Esophagus muscularis mucosa (tissue), 4 donors: Measurements from ENCODE around the gene SPTBN1. TPM values are rescaled to one million over a fixed set of nuclear protein-coding genes. Genes with fewer than 3 reads are reported as not detected.

Source experiments
- DNase-seq: peaks from one replicate; pipeline ENCODE4 v3.0.0-alpha.2; 2017; ENCODE audit errors: extremely low spot score
- H3K27ac ChIP-seq, 4 donors: fragments of 200-600 bp; sonication (generic); replicated peaks in 1 of 4; 1 replicate in 3 of 4; 2 replicates in 1 of 4; pipeline ENCODE4 v1.5.1; 2016 to 2019; ENCODE audit warnings: mild to moderate bottlenecking in 1 of 4
- H3K27me3 ChIP-seq, 4 donors: fragments of 200-600 bp; sonication (generic); one replicate each; pipeline versions ENCODE4 v1.5.1 to v1.6.0; 2016 to 2019
- H3K36me3 ChIP-seq, 4 donors: fragments of 200-600 bp; sonication (generic); one replicate each; pipeline ENCODE4 v1.5.1; 2016 to 2019
- H3K4me1 ChIP-seq, 4 donors: fragments of 200-600 bp; sonication (generic); one replicate each; pipeline ENCODE4 v1.5.1; 2016 to 2019
- H3K4me3 ChIP-seq, 4 donors: fragments of 200-600 bp; sonication (generic); 1 replicate in 2 of 4; 2 replicates in 2 of 4; pipeline ENCODE4 v1.5.1; 2016 to 2019; ENCODE audit warnings: mild to moderate bottlenecking in 4 of 4, moderate library complexity in 1 of 4
- H3K9me3 ChIP-seq, 4 donors: fragments of 200-600 bp; sonication (generic); 1 replicate in 3 of 4; 2 replicates in 1 of 4; pipeline ENCODE4 v1.5.1; 2016 to 2019
- CTCF ChIP-seq, 3 experiments: fragments of 200-600 bp in 2 of 3; fragments of 450-650 bp in 1 of 3; sonication (generic) in 2 of 3; IDR thresholded peaks; one replicate each; pipeline ENCODE4 v1.5.1; 2017 to 2019; ENCODE audit warnings: antibody characterized with exemption in 3 of 3, mild to moderate bottlenecking in 2 of 3, moderate library complexity in 1 of 3
- EP300 ChIP-seq: sonication (generic); formaldehyde crosslinking; IDR thresholded peaks from one replicate; pipeline ENCODE4 v1.6.1; 2017; ENCODE audit warnings: antibody characterized with exemption
- POLR2A ChIP-seq: fragments of 450-650 bp; IDR thresholded peaks from one replicate; pipeline ENCODE4 v1.6.1; 2017; ENCODE audit warnings: antibody characterized with exemption, moderate library complexity, mild to moderate bottlenecking, low read depth
- POLR2AphosphoS5 ChIP-seq, 2 donors: sonication (generic); formaldehyde crosslinking; IDR thresholded peaks; one replicate each; pipeline ENCODE4 v1.6.1; 2017; ENCODE audit warnings: antibody characterized with exemption in 2 of 2
- WGBS: methylation state at CpG from one replicate; pipeline ENCODE4 v1.1.5; 2018; 5-methylcytosine and 5-hydroxymethylcytosine counted together
- intact Hi-C: fragments of 100-400 bp; cut with DNase I; formaldehyde crosslinking; loops from one replicate; pipeline ENCODE4 v1.15.1; 2023
- total RNA-seq, 4 donors: library from RNA; depleted of rRNA; stranded (reverse); fragments of >200 nt; gene quantifications; one replicate each; pipeline versions ENCODE4 v1.1.0 to v1.2.1, GENCODE V29; 2016

Gene SPTBN1
- total RNA-seq, 4 donors from 2014 or later = 465 to 600 (median 547) TPM

- DNase-seq = no peak
- TF ChIP-seq POLR2AphosphoS5 (IDR thresholded peaks at IDR 0.05) (peak; percentile 27 to 61), CTCF (IDR thresholded peaks at IDR 0.05) (no peak)
- no peaks in the 10 kb centered on the region for H3K27me3 ChIP-seq
- H3K36me3 ChIP-seq = peaks cover 0 to 23% (median 8%) of the 10 kb centered on the region in 4 donors
- no peak overlapping the region for H3K4me3 ChIP-seq
- WGBS = 43% methylated on average over 4 of the region's 4 CpGs
- peak overlapping the region; percentile 31 to 67 (median 58) for H3K27ac ChIP-seq
- intact Hi-C loops = loop anchor here (5.0 kb wide), 1 partner anchor 38 kb away; no protein-coding TSS in a partner anchor
- no peaks in the 10 kb centered on the region for H3K9me3 ChIP-seq
- peaks cover 99 to 100% (median 100%) of the 10 kb centered on the region in 4 donors for H3K4me1 ChIP-seq
Observed at GRCh38 chr2:54599914-54600313, 143.8 kb downstream of the SPTBN1 start.

GRCh38 chr2:54601339-54601738, 145.2 kb downstream of the SPTBN1 start:
- Histone ChIP-seq H3K27ac (peak overlapping the region in 3 of 4 donors; percentile 28 to 60 (median 53)), H3K4me3 (no peak overlapping the region), H3K4me1 (peaks cover 99 to 100% (median 100%) of the 10 kb centered on the region in 4 donors), H3K36me3 (peaks cover 0 to 23% (median 5%) of the 10 kb centered on the region in 4 donors), H3K27me3 (no peaks in the 10 kb centered on the region), H3K9me3 (no peaks in the 10 kb centered on the region)
- 22% methylated on average over 2 of the region's 2 CpGs for WGBS
- intact Hi-C loops = loop anchor here (5.0 kb wide), 1 partner anchor 39 kb away; no protein-coding TSS in a partner anchor
- no peak for DNase-seq
- no peak for TF ChIP-seq POLR2A
- TF ChIP-seq CTCF (IDR thresholded peaks at IDR 0.05) = no peak
- TF ChIP-seq EP300 = no peak
- TF ChIP-seq POLR2AphosphoS5 (IDR thresholded peaks at IDR 0.05) = no peak

GRCh38 chr2:54602736-54603322, 146.7 kb downstream of the SPTBN1 start:
- no peaks in the 10 kb centered on the region for H3K9me3 ChIP-seq
- peaks cover 97 to 100% (median 99%) of the 10 kb centered on the region in 4 donors for H3K4me1 ChIP-seq
- H3K27ac ChIP-seq = peak overlapping the region; percentile 38 to 62 (median 56)
- 36% methylated on average over 5 of the region's 5 CpGs for WGBS
- peaks cover 0 to 23% (median 5%) of the 10 kb centered on the region in 4 donors for H3K36me3 ChIP-seq
- no peaks in the 10 kb centered on the region for H3K27me3 ChIP-seq
- no peak for TF ChIP-seq POLR2A
- TF ChIP-seq CTCF (IDR thresholded peaks at IDR 0.05) = no peak
- no peak for TF ChIP-seq POLR2AphosphoS5 (IDR thresholded peaks at IDR 0.05)
- no peak for TF ChIP-seq EP300
- no peak overlapping the region for H3K4me3 ChIP-seq
- intact Hi-C loops = loop anchor here (5.0 kb wide), 1 partner anchor 41 kb away; no protein-coding TSS in a partner anchor
- no peak for DNase-seq

- peaks cover 97 to 100% (median 98%) of the 10 kb centered on the region in 4 donors for H3K4me1 ChIP-seq
- H3K9me3 ChIP-seq = no peaks in the 10 kb centered on the region
- H3K27me3 ChIP-seq = no peaks in the 10 kb centered on the region
- no peak for DNase-seq
- H3K36me3 ChIP-seq = peaks cover 0 to 20% (median 5%) of the 10 kb centered on the region in 4 donors
- intact Hi-C loops = loop anchor here (5.0 kb wide), 1 partner anchor 41 kb away; no protein-coding TSS in a partner anchor
- peak overlapping the region; percentile 38 to 62 (median 56) for H3K27ac ChIP-seq
- H3K4me3 ChIP-seq = no peak overlapping the region
- no peak for TF ChIP-seq EP300
- peak in 1 of 2 donors; percentile 34 for TF ChIP-seq POLR2AphosphoS5 (IDR thresholded peaks at IDR 0.05)
- TF ChIP-seq CTCF (IDR thresholded peaks at IDR 0.05) = no peak
- WGBS = 55% methylated on average over 3 of the region's 3 CpGs
Observed at GRCh38 chr2:54603357-54603756, 147.2 kb downstream of the SPTBN1 start.
